OCI-M2 (cell line): Measurements from ENCODE around the gene TSPY2.
"Not testable (repeated sequence)": the region's sequence is repeated elsewhere in the genome, so short reads cannot be mapped to it uniquely, and the experiment has no call there.

Experiments
- DNase-seq: peaks from one replicate; lab custom pipeline; 2025; ENCODE audit not compliant: unreplicated experiment; lab: John Stamatoyannopoulos, UW

Gene TSPY2, protein sequence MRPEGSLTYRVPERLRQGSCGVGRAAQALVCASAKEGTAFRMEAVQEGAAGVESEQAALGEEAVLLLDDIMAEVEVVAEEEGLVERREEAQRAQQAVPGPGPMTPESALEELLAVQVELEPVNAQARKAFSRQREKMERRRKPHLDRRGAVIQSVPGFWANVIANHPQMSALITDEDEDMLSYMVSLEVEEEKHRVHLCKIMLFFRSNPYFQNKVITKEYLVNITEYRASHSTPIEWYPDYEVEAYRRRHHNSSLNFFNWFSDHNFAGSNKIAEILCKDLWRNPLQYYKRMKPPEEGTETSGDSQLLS

DNA sequence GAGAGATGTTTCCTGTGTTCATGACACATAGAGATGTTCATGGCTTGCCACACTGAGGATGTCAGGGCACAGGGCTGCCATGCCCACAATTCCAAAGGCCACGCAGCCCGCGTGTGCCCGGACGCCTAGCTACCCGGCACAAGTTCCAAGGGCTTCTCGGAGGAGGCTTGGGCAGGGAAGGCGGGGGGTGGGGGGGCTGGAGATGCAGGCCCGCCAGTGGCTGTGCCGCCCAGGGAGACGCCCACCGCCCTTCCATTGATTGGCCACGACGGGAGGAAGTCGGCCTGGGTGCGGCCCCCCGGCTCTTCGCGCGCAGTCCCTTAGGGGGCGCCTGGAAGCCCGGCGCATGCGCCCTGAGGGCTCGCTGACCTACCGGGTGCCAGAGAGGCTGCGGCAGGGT is at the start of gene TSPY2:
Gene TSPY2 (plus strand): TSS at position 301 of the 400 bp plus-strand sequence. CDS start 46 bp downstream, at position 347.
- not testable (repeated sequence) for DNase-seq

DNA sequence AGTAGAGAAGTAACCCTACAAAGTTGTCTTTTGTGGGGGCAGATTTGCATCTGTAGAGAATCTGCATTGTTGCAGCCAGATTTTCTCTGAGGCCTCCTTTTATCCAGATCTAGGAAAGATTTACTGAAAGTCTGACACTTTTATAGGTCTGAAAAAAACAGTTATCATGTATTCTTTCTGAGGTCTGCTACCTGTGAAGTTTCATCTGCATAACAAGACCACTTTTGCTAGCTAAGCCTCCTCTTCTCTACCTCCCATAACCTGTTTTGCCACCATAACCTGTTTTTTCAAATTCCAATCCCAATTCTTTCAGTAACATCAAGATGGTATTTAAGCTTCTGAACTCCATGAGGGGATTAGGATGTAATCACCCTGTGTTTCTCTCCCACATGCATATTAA is 36.5 kb upstream of the TSPY2 start:
- not testable (repeated sequence) for DNase-seq

DNA sequence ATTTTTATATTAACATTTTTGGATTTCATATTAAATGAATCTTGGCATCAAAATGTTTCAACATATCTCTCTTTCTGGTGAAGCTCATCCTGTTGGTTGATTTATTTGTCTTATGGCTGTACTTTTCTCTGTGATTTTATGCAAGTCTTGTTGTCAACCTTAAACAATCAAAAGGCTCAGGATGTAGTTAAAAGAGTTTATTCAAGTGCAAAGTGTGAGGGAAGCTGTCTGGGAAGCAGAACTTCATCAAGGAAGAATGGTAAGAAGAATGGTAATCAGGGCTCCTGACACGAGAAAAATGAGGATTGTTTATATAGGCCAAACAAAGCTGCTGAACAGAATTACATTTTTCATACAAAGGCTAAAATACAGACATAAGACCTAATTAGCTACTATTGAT is 29.0 kb upstream of the TSPY2 start:
- not testable (repeated sequence) for DNase-seq

DNA sequence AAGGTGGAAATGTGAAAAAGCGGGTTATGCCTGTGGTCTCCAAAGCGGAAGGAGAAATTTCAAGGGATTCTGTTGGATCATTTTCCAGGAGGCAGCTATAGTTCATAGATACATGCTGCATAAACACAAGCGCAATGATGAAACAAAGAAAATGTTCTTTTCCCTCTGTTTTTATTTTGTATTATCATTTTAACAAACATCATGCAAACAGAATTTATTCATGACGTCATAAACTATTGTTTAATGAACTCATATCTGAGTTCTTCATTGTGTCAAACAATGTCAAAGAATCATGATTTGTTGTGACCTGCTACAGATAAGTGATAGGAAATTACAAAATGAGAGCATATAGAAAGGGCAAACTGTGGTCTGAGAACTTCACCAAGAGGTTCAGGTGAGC is 23.8 kb downstream of the TSPY2 start:
- not testable (repeated sequence) for DNase-seq
